CD4-positive, alpha-beta memory T cell (primary cell): ENCODE data around the gene ADGRD1. TPM values are rescaled to one million over a fixed set of nuclear protein-coding genes. Genes with fewer than 3 reads are reported as not detected.

Experiments
- CTCF ChIA-PET: fragments of 350-600 bp; sonication (Branson Sonifier 250); formaldehyde crosslinking; loops from one replicate; lab custom pipeline; 2021; ENCODE audit warnings: inconsistent platforms; ENCODE audit not compliant: partially characterized antibody; lab: Charles Lee
- POLR2A ChIA-PET: fragments of 350-600 bp; sonication (Branson Sonifier 250); formaldehyde crosslinking; loops from one replicate; lab custom pipeline; 2021; ENCODE audit not compliant: partially characterized antibody; lab: Charles Lee
- DNase-seq, 5 donors: peaks; one replicate each; pipeline versions ENCODE4 v3.0.0 to v3.0.0-alpha.2; 2020 to 2022; ENCODE audit warnings: mixed read lengths in 1 of 5
- H3K27ac ChIP-seq: one replicate; pipeline ENCODE4 v1.7.0; 2013; ENCODE audit warnings: low read depth, low read length
- H3K27me3 ChIP-seq: 2 replicates; pipeline ENCODE4 v1.7.0; 2013; ENCODE audit warnings: mild to moderate bottlenecking, low read length, moderate library complexity; ENCODE audit not compliant: insufficient read depth
- H3K36me3 ChIP-seq: 2 replicates; pipeline ENCODE4 v1.7.0; 2013; ENCODE audit warnings: mild to moderate bottlenecking, low read length, moderate library complexity; ENCODE audit not compliant: insufficient read depth
- H3K4me1 ChIP-seq: 2 replicates; pipeline ENCODE4 v1.7.0; 2013; ENCODE audit warnings: mild to moderate bottlenecking, low read length, moderate library complexity; ENCODE audit not compliant: insufficient read depth
- H3K4me3 ChIP-seq, 2 donors: one replicate each; pipeline ENCODE4 v1.7.0; 2013; ENCODE audit warnings: low read length in 2 of 2, mild to moderate bottlenecking in 1 of 2
- H3K9me3 ChIP-seq, 2 donors: one replicate each; pipeline ENCODE4 v1.7.0; 2013; ENCODE audit warnings: low read length in 2 of 2, control low read depth in 1 of 2; ENCODE audit not compliant: control insufficient read depth in 1 of 2
- H3K27ac Mint-ChIP-seq, 7 donors: one replicate each; pipeline ENCODE4 v1.8.0; 2020 to 2021; ENCODE audit warnings: mixed read lengths in 7 of 7, mild to moderate bottlenecking in 6 of 7, inconsistent platforms in 3 of 7, moderate library complexity in 3 of 7
- H3K27me3 Mint-ChIP-seq, 2 donors: one replicate each; pipeline ENCODE4 v1.8.0; 2020 to 2021; ENCODE audit warnings: mixed read lengths in 2 of 2
- H3K36me3 Mint-ChIP-seq, 2 donors: one replicate each; pipeline ENCODE4 v1.8.0; 2020 to 2021; ENCODE audit warnings: mixed read lengths in 2 of 2, inconsistent platforms in 1 of 2, mild to moderate bottlenecking in 1 of 2
- H3K4me1 Mint-ChIP-seq, 4 donors: one replicate each; pipeline ENCODE4 v1.8.0; 2020 to 2021; ENCODE audit warnings: mixed read lengths in 4 of 4, mild to moderate bottlenecking in 1 of 4
- H3K4me3 Mint-ChIP-seq, 8 donors: one replicate each; pipeline ENCODE4 v1.8.0; 2020 to 2021; ENCODE audit warnings: mixed read lengths in 8 of 8, mild to moderate bottlenecking in 7 of 8, moderate library complexity in 6 of 8, inconsistent platforms in 3 of 8
- H3K9me3 Mint-ChIP-seq, 8 donors: one replicate each; pipeline ENCODE4 v1.8.0; 2020 to 2021; ENCODE audit warnings: mixed read lengths in 8 of 8, mild to moderate bottlenecking in 5 of 8, inconsistent platforms in 3 of 8, moderate library complexity in 1 of 8
- intact Hi-C: fragments of 100-400 bp; cut with micrococcal nuclease; formaldehyde crosslinking; loops from one replicate; pipeline ENCODE4 v1.15.1; 2023
- polyA plus RNA-seq, 2 donors: library from polyadenylated mRNA; unstranded; fragments of 300-500 nt; fragmentation: Illumina TruSeq; gene quantifications; one replicate each; pipeline ENCODE4 v1.2.3, GENCODE V29; 2021
- total RNA-seq, 2 experiments: library from RNA; stranded (reverse); gene quantifications; one replicate each; pipeline ENCODE4 v1.2.3, GENCODE V29; 2021

The ADGRD1 gene
- total and polyA plus RNA-seq, 4 experiments from 2014 or later, result not detected

GRCh38 chr12:131119936-131120335 lies 166.2 kb downstream of the ADGRD1 start:
- H3K27me3 ChIP-seq, result no peaks in the 10 kb centered on the region
- H3K4me3 Mint-ChIP-seq, result no peak overlapping the region

GRCh38 chr12:131120831-131121271 lies 167.1 kb downstream of the ADGRD1 start:
- Mint-ChIP-seq H3K27me3 (peaks cover 0 to 2% of the 10 kb centered on the region in 2 donors), H3K36me3 (no peaks in the 10 kb centered on the region), H3K4me3 (no peak overlapping the region), H3K4me1 (no peaks in the 10 kb centered on the region), H3K27ac (no peak overlapping the region), H3K9me3 (no peaks in the 10 kb centered on the region)
- POLR2A ChIA-PET, result no interaction called here
- Histone ChIP-seq H3K4me3 (no peak overlapping the region), H3K4me1 (no peaks in the 10 kb centered on the region), H3K36me3 (no peaks in the 10 kb centered on the region), H3K9me3 (no peaks in the 10 kb centered on the region), H3K27ac (no peak overlapping the region), H3K27me3 (no peaks in the 10 kb centered on the region)
- intact Hi-C loops, result no loop called here
- DNase-seq, result no peak
- CTCF ChIA-PET, result interaction anchor here (2.6 kb wide), 1 partner anchor 16 kb away, joined by 10 read pairs; no protein-coding TSS in a partner anchor

More at GRCh38 chr12:131119936-131120335, 166.2 kb downstream of the ADGRD1 start:
- DNase-seq, result no peak
- Mint-ChIP-seq H3K36me3 (no peaks in the 10 kb centered on the region), H3K9me3 (no peaks in the 10 kb centered on the region), H3K27me3 (peaks cover 0 to 4% of the 10 kb centered on the region in 2 donors), H3K27ac (no peak overlapping the region), H3K4me1 (no peaks in the 10 kb centered on the region)
- Histone ChIP-seq H3K4me1 (no peaks in the 10 kb centered on the region), H3K4me3 (no peak overlapping the region), H3K27ac (no peak overlapping the region), H3K9me3 (no peaks in the 10 kb centered on the region), H3K36me3 (no peaks in the 10 kb centered on the region)
- intact Hi-C loops, result no loop called here
- CTCF ChIA-PET, result no interaction called here
- POLR2A ChIA-PET, result no interaction called here

DNA sequence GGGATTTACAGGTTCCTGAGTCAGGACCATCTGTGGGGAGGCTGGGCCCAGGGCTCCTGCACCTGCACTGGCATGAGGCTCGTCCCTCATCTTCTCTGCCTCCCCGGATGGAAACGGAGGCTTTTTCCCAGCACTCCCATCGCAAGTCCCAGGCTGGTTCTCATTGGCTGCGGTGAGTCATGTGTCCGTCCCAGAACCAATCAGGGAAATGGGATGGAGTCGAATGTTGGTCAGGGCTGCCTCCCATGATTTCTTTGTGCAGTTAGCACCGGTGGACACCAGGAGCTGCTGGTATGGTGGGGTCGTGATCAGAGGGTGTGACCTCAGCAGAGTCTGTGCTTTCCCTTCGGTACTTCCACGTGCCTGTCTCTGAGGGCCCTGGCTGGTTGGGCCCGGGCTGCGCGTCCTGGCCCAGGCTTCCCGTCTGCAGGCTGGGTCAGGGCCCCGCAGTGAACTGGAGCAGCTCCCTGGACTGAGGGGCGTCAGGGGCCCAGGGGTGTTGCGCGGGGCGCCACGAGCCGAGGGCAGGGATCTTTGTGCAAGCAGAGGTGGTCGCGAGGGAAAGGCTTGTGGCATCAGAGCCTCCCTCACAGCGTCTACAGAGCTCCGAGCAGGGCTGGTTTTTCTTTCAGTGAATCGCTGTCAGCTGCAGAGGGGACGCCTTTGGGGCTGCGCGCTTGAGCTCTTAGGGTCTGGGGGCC lies 168.1 kb downstream of the ADGRD1 start:
- CTCF ChIA-PET, result interaction anchor here (2.2 to 2.6 kb wide), 2 partner anchors 11 to 17 kb away, joined by 10 to 11 read pairs; no protein-coding TSS in a partner anchor
- intact Hi-C loops, result no loop called here
- DNase-seq, result no peak

GRCh38 chr12:131122631-131123030 lies 168.9 kb downstream of the ADGRD1 start:
- Histone ChIP-seq H3K4me1 (no peaks in the 10 kb centered on the region), H3K36me3 (no peaks in the 10 kb centered on the region), H3K9me3 (no peaks in the 10 kb centered on the region), H3K4me3 (no peak overlapping the region), H3K27ac (no peak overlapping the region), H3K27me3 (no peaks in the 10 kb centered on the region)
- ChIA-PET POLR2A (no interaction called here), CTCF (interaction anchor here (0.7 to 2.6 kb wide), 3 partner anchors 10 to 17 kb away, joined by 3 to 11 read pairs (median 10); no protein-coding TSS in a partner anchor)
- peaks cover 0 to 2% of the 10 kb centered on the region in 2 donors for H3K27me3 Mint-ChIP-seq
- no peak overlapping the region for H3K4me3 Mint-ChIP-seq
- no peaks in the 10 kb centered on the region for H3K36me3 Mint-ChIP-seq
- H3K4me1 Mint-ChIP-seq, result no peaks in the 10 kb centered on the region
- no peak overlapping the region for H3K27ac Mint-ChIP-seq
- DNase-seq, result no peak
- intact Hi-C loops, result no loop called here
- H3K9me3 Mint-ChIP-seq, result no peaks in the 10 kb centered on the region

More for the DNA sequence above, 168.1 kb downstream of the ADGRD1 start:
- Histone ChIP-seq H3K36me3 (no peaks in the 10 kb centered on the region), H3K27ac (no peak overlapping the region), H3K4me3 (no peak overlapping the region), H3K4me1 (no peaks in the 10 kb centered on the region), H3K27me3 (no peaks in the 10 kb centered on the region), H3K9me3 (no peaks in the 10 kb centered on the region)
- POLR2A ChIA-PET, result no interaction called here
- Mint-ChIP-seq H3K36me3 (no peaks in the 10 kb centered on the region), H3K9me3 (no peaks in the 10 kb centered on the region), H3K4me3 (no peak overlapping the region), H3K4me1 (no peaks in the 10 kb centered on the region), H3K27me3 (peaks cover 0 to 2% of the 10 kb centered on the region in 2 donors), H3K27ac (no peak overlapping the region)

- H3K9me3 Mint-ChIP-seq, result no peaks in the 10 kb centered on the region
- H3K27ac Mint-ChIP-seq, result no peak overlapping the region
- POLR2A ChIA-PET, result no interaction called here
- intact Hi-C loops, result no loop called here
- no peak overlapping the region for H3K4me3 ChIP-seq
- H3K27me3 Mint-ChIP-seq, result peaks cover 0 to 2% of the 10 kb centered on the region in 2 donors
- no peaks in the 10 kb centered on the region for H3K36me3 ChIP-seq
- no peaks in the 10 kb centered on the region for H3K36me3 Mint-ChIP-seq
- H3K27ac ChIP-seq, result no peak overlapping the region
- no peaks in the 10 kb centered on the region for H3K4me1 ChIP-seq
- no peaks in the 10 kb centered on the region for H3K9me3 ChIP-seq
- DNase-seq, result no peak
- no peaks in the 10 kb centered on the region for H3K27me3 ChIP-seq
- CTCF ChIA-PET, result interaction anchor here (1.2 to 2.2 kb wide), 3 partner anchors 9 to 19 kb away, joined by 3 to 11 read pairs (median 6); no protein-coding TSS in a partner anchor
- H3K4me3 Mint-ChIP-seq, result no peak overlapping the region
- no peaks in the 10 kb centered on the region for H3K4me1 Mint-ChIP-seq
These were observed 170.1 kb downstream of the ADGRD1 start for GRCh38 chr12:131123817-131124216.

- intact Hi-C loops, result no loop called here
- ChIA-PET POLR2A (no interaction called here), CTCF (interaction anchor here (1.2 kb wide), 2 partner anchors 10 to 20 kb away, joined by 3 to 6 read pairs; no protein-coding TSS in a partner anchor)
- H3K4me3 ChIP-seq, result no peak overlapping the region
- Mint-ChIP-seq H3K9me3 (no peaks in the 10 kb centered on the region), H3K4me3 (no peak overlapping the region), H3K27ac (no peak overlapping the region), H3K27me3 (peaks cover 0 to 2% of the 10 kb centered on the region in 2 donors), H3K36me3 (no peaks in the 10 kb centered on the region), H3K4me1 (no peaks in the 10 kb centered on the region)
- H3K4me1 ChIP-seq, result no peaks in the 10 kb centered on the region
- DNase-seq, result no peak
- no peaks in the 10 kb centered on the region for H3K27me3 ChIP-seq
- no peaks in the 10 kb centered on the region for H3K9me3 ChIP-seq
- H3K36me3 ChIP-seq, result no peaks in the 10 kb centered on the region
- no peak overlapping the region for H3K27ac ChIP-seq
These were observed 171.0 kb downstream of the ADGRD1 start for GRCh38 chr12:131124487-131125280.

DNA sequence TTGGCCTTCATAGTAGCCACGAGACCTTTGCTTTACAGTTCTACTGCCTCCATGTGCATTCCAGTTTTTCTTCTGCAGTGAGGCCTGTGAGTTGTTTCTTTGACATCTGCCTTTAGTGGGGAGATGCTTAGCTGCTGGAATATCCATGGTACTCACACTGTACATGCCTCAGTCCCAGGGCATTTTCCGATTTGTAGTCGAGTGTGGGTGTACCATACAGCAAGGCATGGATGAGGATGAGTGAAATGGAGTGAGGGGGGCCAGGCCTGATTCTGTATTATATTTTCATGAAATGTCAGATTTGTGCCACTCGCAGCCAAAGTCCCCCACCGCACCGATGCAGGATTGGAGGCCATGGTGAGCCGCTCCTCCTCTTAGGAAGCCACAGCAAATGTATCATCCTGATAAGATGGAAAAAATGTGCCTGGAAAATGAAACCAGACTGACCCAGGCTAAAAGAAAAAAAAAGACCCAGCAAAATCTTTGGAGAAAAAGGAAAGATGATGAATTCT lies 173.0 kb downstream of the ADGRD1 start:
- POLR2A ChIA-PET, result no interaction called here
- no peak overlapping the region for H3K27ac Mint-ChIP-seq

More for the DNA sequence above, 173.0 kb downstream of the ADGRD1 start:
- Histone ChIP-seq H3K27ac (no peak overlapping the region), H3K4me1 (no peaks in the 10 kb centered on the region), H3K36me3 (no peaks in the 10 kb centered on the region), H3K4me3 (no peak overlapping the region), H3K9me3 (no peaks in the 10 kb centered on the region), H3K27me3 (no peaks in the 10 kb centered on the region)
- intact Hi-C loops, result no loop called here
- no peak for DNase-seq
- H3K4me1 Mint-ChIP-seq, result no peaks in the 10 kb centered on the region
- H3K36me3 Mint-ChIP-seq, result no peaks in the 10 kb centered on the region
- CTCF ChIA-PET, result interaction anchor here (1.3 kb wide), 1 partner anchor 14 kb away, joined by 3 read pairs; no protein-coding TSS in a partner anchor
- peaks cover 0 to 2% of the 10 kb centered on the region in 2 donors for H3K27me3 Mint-ChIP-seq
- no peak overlapping the region for H3K4me3 Mint-ChIP-seq
- no peaks in the 10 kb centered on the region for H3K9me3 Mint-ChIP-seq
